Upper lobe of left lung (tissue), 4 donors: ENCODE measurements around the gene CTDNEP1.

Experiments used
- POLR2A ChIP-seq, 4 donors: fragments of 450-650 bp; IDR thresholded peaks; one replicate each; pipeline ENCODE4 v1.5.1; 2016 to 2017; ENCODE audit warnings: antibody characterized with exemption in 4 of 4, mild to moderate bottlenecking in 2 of 4
- POLR2AphosphoS5 ChIP-seq, 2 donors: sonication (generic); formaldehyde crosslinking; IDR thresholded peaks; one replicate each; pipeline ENCODE4 v1.5.1; 2017; ENCODE audit warnings: antibody characterized with exemption in 2 of 2
- TF ChIP-seq, protein P1 (sequence below), 6 experiments: fragments of 450-650 bp in 4 of 6; fragments of 200-600 bp in 2 of 6; sonication (generic) in 2 of 6; IDR thresholded peaks; one replicate each; pipeline ENCODE4 v1.5.1; 2016 to 2019; ENCODE audit warnings: antibody characterized with exemption in 6 of 6

DNA sequence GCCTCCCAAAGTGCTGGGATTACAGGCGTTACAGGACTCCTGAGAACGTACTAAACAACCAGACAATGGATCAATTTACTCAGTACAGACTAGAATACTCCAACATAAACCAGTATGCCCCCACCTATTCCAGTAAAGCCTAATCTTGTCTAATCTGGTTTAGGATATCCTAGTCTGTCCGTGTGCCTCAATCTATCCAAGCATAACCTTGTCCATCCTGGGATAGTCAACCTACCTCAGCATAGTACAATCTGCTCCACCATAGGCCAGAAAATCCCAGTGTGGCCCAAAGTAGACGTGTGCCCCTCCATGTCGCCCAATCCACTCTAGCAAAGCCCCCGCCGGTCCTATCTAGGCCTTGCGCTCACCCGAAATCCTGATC lies 17.8 kb downstream of the CTDNEP1 start:
- TF ChIP-seq, protein P1, sequence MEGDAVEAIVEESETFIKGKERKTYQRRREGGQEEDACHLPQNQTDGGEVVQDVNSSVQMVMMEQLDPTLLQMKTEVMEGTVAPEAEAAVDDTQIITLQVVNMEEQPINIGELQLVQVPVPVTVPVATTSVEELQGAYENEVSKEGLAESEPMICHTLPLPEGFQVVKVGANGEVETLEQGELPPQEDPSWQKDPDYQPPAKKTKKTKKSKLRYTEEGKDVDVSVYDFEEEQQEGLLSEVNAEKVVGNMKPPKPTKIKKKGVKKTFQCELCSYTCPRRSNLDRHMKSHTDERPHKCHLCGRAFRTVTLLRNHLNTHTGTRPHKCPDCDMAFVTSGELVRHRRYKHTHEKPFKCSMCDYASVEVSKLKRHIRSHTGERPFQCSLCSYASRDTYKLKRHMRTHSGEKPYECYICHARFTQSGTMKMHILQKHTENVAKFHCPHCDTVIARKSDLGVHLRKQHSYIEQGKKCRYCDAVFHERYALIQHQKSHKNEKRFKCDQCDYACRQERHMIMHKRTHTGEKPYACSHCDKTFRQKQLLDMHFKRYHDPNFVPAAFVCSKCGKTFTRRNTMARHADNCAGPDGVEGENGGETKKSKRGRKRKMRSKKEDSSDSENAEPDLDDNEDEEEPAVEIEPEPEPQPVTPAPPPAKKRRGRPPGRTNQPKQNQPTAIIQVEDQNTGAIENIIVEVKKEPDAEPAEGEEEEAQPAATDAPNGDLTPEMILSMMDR (IDR thresholded peaks at IDR 0.05), result no peak
- TF ChIP-seq POLR2A (IDR thresholded peaks at IDR 0.05) (no peak), POLR2AphosphoS5 (IDR thresholded peaks at IDR 0.05) (no peak)
